ENCODE results near the gene MYO1D.

- TF ChIP-seq EGR1 (IDR thresholded peaks at IDR 0.05; ENCODE audit: low read depth in 2 of 2): no peak
- no peak for TF ChIP-seq RAD21 (IDR thresholded peaks at IDR 0.05)
- TF ChIP-seq, protein P1, sequence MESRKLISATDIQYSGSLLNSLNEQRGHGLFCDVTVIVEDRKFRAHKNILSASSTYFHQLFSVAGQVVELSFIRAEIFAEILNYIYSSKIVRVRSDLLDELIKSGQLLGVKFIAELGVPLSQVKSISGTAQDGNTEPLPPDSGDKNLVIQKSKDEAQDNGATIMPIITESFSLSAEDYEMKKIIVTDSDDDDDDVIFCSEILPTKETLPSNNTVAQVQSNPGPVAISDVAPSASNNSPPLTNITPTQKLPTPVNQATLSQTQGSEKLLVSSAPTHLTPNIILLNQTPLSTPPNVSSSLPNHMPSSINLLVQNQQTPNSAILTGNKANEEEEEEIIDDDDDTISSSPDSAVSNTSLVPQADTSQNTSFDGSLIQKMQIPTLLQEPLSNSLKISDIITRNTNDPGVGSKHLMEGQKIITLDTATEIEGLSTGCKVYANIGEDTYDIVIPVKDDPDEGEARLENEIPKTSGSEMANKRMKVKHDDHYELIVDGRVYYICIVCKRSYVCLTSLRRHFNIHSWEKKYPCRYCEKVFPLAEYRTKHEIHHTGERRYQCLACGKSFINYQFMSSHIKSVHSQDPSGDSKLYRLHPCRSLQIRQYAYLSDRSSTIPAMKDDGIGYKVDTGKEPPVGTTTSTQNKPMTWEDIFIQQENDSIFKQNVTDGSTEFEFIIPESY (IDR thresholded peaks at IDR 0.05): no peak
- TF ChIP-seq, protein P2, sequence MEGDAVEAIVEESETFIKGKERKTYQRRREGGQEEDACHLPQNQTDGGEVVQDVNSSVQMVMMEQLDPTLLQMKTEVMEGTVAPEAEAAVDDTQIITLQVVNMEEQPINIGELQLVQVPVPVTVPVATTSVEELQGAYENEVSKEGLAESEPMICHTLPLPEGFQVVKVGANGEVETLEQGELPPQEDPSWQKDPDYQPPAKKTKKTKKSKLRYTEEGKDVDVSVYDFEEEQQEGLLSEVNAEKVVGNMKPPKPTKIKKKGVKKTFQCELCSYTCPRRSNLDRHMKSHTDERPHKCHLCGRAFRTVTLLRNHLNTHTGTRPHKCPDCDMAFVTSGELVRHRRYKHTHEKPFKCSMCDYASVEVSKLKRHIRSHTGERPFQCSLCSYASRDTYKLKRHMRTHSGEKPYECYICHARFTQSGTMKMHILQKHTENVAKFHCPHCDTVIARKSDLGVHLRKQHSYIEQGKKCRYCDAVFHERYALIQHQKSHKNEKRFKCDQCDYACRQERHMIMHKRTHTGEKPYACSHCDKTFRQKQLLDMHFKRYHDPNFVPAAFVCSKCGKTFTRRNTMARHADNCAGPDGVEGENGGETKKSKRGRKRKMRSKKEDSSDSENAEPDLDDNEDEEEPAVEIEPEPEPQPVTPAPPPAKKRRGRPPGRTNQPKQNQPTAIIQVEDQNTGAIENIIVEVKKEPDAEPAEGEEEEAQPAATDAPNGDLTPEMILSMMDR (IDR thresholded peaks at IDR 0.05; ENCODE audit: low read depth, low read length, missing input control): no peak
- TF ChIP-seq, protein P3, sequence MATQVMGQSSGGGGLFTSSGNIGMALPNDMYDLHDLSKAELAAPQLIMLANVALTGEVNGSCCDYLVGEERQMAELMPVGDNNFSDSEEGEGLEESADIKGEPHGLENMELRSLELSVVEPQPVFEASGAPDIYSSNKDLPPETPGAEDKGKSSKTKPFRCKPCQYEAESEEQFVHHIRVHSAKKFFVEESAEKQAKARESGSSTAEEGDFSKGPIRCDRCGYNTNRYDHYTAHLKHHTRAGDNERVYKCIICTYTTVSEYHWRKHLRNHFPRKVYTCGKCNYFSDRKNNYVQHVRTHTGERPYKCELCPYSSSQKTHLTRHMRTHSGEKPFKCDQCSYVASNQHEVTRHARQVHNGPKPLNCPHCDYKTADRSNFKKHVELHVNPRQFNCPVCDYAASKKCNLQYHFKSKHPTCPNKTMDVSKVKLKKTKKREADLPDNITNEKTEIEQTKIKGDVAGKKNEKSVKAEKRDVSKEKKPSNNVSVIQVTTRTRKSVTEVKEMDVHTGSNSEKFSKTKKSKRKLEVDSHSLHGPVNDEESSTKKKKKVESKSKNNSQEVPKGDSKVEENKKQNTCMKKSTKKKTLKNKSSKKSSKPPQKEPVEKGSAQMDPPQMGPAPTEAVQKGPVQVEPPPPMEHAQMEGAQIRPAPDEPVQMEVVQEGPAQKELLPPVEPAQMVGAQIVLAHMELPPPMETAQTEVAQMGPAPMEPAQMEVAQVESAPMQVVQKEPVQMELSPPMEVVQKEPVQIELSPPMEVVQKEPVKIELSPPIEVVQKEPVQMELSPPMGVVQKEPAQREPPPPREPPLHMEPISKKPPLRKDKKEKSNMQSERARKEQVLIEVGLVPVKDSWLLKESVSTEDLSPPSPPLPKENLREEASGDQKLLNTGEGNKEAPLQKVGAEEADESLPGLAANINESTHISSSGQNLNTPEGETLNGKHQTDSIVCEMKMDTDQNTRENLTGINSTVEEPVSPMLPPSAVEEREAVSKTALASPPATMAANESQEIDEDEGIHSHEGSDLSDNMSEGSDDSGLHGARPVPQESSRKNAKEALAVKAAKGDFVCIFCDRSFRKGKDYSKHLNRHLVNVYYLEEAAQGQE (IDR thresholded peaks at IDR 0.05): no peak
- no peak for TF ChIP-seq TAF1 (conservative IDR thresholded peaks at IDR 0.05)
- TF ChIP-seq, protein P4, sequence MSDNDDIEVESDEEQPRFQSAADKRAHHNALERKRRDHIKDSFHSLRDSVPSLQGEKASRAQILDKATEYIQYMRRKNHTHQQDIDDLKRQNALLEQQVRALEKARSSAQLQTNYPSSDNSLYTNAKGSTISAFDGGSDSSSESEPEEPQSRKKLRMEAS (IDR thresholded peaks at IDR 0.05): no peak
- TF ChIP-seq, protein P5, sequence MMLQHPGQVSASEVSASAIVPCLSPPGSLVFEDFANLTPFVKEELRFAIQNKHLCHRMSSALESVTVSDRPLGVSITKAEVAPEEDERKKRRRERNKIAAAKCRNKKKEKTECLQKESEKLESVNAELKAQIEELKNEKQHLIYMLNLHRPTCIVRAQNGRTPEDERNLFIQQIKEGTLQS (IDR thresholded peaks at IDR 0.05): no peak
Observed at GRCh38 chr17:32914181-32914580, 37.3 kb upstream of the MYO1D start.

Measured in liver (tissue), 3 donors.